HG03439 (cell line): ENCODE data around the gene SLC2A1.
A peak's percentile ranks its signal among the peaks of the same experiment; 100 is the strongest.

ENCODE experiments used
- ATAC-seq: cut with Tn5 transposase; IDR thresholded peaks from one replicate; pipeline ENCODE4 v1.9.1; 2021; ENCODE audit warnings: mild to moderate bottlenecking, moderate library complexity; ENCODE audit not compliant: unreplicated experiment

SLC2A1 gene

DNA sequence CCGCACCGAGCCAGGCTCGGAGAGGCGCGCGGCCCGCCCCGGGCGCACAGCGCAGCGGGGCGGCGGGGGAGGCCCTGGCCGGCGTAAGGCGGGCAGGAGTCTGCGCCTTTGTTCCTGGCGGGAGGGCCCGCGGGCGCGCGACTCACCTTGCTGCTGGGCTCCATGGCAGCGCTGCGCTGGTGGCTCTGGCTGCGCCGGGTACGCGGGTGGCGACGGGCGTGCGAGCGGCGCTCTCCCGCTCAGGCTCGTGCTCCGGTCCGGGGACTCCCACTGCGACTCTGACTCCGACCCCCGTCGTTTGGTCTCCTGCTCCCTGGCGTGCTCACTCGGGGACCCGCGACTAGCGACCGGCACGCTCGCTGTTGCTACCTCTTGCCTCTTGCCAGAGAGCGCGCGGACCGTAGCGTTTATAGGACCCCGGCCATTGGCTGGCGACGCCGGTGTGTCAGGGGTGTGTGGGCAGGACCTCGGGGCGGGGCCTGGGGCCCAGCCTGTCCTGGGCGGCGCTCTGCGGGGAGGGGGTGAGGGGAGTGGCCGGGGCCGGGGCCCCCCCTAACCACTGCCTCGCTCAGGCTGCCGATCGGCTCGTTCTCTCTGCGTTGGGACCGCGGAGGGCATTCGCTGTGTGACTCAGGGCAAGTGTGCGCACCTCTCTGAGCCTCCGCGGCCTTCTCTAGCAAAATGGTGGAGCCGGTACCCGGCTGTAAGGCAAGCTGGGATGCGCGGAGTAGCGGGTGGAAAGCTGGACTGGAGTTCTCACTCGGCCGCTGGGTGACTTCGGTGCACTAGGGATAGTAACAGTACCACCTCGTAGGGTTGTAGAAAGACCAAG, at the start of gene SLC2A1:
Gene SLC2A1 (minus strand): TSS at position 381 of the 832 bp plus-strand sequence. CDS start 217 bp downstream, at position 164.
- ATAC-seq = peak; percentile 79

DNA sequence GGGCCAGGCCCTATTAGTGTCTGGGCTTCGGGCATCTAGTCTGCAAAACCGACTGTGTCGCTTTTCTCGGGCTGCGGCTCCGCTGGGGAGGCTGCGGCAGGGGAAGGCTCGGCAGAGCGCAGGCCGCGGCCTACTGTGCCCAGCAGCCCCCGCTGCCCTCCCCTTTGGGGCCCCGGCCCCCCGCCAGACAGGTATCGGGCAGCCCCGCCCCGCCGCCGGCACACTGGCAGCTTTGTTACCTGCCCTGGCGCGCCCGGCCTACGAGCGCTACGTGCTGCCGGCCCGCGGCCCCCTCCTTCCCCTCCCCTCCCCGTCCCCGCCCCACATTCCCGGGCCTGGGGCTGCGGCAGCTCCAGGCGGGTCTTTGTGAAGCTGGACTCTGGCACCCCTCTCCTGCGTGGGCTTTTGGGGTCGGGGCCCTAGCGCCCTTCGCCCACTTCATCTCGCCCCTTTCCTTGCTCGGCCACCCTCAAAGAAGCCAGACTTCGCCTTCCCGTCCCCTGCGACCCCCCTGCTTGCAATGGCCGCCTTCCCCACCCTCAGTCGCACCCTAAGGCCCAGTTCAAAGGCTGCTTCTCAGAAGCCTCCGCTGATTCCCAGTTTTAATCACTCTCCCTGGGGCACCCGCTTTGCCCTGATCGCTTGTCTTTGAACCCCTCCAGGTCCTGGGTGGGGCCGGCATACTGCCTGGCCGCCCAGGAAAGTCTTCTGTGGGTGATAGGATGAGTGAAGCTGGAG, 48.9 kb upstream of the SLC2A1 start:
- no peak for ATAC-seq

DNA sequence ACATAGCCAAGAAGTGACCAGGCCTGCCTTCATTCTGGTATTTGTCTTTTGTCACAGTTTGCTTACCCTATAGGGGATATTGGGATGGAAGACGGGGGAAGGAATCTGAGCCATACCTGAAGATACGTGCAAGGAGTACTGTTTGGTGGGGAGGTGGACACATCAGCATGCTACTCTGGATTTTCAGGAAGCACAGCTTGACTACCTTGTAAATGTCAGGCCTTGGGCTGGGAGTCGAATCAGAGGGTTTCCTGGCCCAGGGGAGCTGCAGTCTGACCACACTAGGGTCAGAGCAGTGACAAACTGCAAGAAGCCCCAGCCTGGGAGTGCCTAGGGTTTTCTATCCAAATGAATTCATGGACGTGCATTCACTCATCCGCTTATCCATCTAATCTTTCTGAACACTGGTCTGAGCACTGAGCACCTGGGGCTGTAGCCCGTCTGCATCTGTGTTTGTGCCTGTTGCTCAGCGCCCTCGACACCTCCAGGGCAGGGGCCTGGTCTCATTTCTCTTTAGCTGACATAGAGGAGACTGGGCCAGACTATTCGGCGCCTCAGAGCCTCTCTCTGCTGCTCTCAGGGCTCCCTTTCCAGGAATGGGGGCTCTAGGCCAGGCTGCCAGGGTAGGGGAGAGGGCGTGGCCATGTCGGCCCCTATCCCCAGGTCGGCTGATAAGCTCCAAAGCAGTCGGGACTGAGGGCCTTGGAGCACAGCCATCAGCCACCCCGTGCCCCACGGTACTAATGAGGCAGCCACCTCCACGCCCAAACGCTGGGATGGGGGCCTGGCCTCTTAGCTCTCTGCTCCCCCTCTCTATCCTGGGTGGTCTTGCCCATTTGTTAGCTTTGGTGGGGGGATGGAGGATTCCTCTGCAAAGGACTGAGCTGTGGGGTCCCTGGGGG, 47.0 kb upstream of the SLC2A1 start:
- no peak for ATAC-seq

DNA sequence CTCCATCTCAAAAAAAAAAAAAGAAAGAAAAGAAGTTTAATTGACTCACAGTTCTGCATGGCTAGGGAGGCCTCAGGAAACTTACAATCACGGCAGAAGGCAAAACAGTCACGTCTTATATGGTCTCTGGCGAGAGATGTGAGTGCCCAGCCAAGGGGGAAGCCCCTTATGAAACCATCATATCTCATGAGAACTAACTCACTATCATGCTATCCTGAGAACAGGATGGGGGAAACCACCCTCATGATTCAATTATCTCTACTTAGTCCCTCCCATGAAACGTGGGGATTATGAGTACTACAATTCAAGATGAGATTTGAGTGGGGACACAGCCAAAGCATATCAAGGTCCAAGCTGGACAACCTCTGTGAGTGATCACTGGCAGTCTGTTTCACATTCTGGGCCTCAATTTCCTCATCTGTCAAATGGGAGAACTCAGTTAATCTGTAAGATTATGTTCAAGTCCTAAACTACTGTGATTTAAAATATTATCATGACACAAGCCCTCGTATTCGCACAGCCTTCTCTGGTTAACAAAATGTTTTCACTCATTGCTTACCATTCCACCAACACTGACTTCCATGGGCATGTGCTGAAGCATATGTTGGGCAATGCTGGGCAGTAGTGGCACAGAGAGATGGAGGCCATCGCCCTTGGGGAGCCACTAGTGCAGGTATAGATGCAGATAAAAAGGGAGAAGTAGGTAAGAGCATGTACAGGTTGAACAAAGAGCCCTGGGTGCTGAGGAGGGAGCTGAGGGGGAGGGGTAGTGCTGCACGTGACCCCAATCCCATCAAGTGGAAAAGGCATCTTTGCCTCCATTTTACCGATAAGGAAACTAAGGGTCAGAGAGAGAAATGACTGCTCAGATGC, 46.2 kb upstream of the SLC2A1 start:
- no peak for ATAC-seq

DNA sequence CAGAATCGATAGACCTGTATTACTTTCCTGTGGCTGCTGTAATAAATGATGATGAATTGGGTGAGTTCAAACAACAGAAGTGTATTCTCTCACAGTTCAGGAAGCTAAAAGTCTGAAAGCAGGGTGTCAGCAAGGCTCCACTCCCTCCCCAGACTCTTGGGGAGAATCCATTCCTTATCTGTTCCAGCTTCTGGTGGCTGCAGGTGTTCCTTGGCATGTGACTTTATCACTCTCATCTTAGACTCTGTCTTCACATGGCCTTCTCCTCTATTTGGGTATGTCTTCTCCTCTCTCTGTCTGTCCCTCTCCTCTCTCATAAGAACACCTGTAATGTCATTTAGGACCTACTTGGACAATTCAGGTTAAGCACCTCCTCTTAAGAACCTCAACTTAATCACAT, 44.1 kb upstream of the SLC2A1 start:
- ATAC-seq = no peak

DNA sequence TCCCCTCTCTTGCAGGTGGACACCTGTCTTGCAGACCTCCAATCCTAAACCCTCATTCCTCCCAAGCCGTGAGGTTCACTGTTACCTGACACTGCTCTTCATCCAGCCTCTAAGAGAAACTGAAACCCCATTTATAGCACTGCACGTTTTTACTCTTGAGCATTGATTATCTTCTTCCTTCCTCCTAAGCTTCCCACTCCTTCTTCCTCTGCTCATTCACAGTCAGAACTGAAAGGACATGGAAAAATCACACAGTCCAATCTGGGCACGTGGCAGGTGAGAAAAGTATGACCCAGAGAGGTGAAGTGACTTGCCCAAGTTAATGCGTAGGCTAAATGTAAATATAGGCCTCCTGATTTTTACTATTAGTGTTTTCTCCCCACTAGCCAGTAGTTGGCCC, 43.4 kb upstream of the SLC2A1 start:
- ATAC-seq = no peak

DNA sequence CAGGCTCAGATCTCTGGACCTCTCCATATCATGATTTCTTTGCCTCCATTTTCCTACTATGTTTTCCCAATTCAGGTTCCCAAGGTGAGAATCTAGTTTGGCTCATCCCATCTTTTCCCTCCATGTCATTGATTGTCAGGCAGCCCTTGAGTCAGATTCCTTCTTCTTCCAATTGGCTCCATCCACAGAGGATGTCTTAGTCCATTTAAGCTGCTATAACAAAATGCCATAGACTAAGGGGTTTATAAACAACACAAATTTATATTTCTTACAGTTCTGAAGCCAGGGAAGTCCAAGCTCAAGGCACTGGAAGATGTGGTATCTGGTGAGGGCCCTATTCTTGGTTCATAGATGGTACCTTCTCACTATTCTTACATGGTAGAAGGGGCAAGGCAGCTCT, 42.8 kb upstream of the SLC2A1 start:
- ATAC-seq = no peak

DNA sequence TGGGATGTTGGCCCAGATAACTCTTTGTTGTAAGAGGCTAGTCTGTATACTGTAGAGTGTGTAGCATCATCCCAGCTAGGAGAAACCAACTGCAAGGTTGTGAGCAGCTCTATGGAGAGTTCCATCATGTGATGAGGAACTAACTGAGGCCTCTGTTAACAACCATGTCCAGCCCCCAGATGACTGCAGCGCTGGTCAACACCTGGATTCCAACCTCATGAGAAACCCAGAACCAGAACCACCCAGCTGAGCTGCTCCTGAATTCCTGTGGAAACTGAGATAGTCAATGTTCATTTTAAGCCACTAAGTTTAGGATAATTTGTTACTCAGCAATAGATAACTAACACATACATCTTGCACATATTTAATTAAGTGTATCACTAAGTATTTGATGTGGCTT, 41.6 kb upstream of the SLC2A1 start:
- ATAC-seq = no peak

DNA sequence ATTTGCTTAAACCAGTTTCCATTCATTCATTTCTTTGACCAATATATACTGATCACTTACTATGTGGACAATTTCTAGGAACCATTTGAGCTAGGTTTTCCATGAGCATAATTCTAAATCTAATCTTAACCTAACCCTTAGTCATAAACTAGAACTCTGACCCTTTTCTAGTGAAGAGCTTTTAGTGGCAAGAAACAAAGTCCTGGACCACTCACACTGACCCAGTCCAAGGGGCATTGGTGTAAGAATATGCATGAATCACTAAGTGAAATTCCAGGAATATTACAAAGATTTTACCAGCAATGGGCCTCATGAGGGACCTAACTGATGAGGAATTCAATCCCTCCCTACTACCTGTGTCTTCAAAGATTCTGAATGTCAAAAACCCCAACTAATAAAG, 40.6 kb upstream of the SLC2A1 start:
- no peak for ATAC-seq

DNA sequence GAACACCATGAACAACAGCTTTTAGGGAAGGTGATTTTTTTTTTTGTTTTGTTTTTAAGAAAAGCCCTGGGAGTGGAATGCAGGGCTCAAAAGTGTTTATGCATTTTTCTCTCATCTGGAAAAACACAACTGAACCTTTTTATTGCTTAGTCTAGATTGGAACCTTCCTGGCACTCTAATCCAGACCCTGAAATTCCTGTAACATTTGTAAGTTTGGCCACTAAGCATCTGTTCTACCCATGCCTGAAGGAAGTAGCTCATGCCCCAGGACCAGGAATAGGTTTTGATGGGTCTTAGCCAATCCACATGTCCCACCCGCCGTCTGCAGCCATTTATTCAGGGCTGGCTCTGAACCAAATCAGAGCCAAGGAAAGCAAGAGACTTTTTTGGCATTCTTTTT, 39.7 kb upstream of the SLC2A1 start:
- no peak for ATAC-seq

DNA sequence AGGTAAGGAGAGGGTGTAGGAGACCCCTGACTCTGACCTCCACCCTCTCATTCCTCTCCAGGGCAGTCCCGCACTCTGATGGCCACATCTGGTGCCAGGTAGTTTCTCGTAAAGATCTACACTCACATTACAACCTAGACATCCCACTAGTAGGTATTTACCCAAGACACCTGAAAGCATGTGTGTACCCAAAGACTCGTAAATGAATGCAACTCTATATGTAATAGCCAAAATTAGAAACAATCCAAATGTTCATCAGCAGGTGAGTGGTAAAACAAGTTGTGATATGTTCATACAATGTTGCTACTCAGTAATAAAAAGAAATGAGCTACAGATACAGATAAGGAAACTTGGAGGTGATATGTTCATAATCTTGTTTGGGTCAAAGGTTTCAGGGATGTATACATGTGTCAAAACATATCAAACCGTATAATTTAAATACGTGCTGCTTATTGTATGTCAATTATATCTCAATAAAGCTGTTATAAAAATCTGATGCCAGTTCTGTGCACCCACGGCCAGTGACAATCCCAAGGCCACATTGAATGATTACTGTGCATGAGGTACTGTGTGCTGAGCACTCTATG, 37.8 kb upstream of the SLC2A1 start:
- no peak for ATAC-seq

DNA sequence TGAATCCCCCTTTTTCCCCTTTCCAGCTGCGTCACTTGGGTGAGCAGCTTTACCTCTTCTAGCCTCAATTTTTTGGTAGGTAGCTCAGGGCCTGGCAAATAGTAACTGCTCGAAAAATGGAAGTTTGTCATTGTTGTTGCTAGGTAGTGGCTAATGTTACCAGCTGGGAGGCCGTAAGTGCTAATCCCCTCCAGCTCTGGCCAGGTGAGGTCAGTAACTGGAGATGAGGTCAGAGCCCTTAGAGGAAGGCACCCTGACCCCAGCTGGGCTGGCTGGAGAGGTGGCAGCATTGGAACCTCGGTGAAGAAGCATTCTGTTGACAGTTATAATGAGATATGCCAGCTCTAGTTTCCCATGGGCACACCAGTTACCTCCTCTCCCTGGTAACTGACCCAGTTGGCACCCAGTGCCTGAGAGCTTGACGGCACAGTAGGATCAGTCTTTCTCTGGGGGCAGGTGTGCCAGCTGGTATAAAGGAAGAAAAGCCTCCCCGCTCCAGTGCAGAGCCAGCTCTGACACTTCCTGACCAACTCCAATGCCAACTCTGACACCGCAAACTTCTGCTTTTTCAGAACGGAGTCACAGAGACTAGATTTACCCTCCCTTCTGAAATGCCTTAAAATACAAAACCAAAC, 35.0 kb upstream of the SLC2A1 start:
- no peak for ATAC-seq

DNA sequence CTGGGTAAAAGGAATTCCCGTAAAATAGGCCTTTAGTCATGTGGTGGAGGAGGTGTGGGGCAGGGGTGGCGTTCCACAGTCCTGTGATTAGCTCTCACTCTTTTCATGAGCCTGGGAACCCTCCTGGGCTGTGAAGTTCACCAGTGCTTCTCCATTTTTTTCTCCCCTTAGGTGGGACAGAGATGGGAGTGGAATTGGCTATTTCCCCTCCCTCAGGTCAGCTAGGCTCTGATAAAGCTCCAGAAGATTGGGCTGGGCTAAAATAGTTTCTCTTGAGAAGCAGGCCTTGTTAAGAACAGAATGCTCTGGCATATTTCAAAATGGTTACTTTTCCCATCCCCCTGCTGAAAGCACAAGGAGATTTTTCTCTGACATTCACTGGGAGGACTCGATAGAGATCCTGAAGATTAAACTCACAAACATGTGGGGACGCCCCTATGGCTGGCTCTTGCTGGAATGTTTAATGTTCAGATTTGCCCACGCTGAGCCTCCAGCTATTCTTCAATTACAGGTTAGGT, 33.4 kb upstream of the SLC2A1 start:
- ATAC-seq = no peak

DNA sequence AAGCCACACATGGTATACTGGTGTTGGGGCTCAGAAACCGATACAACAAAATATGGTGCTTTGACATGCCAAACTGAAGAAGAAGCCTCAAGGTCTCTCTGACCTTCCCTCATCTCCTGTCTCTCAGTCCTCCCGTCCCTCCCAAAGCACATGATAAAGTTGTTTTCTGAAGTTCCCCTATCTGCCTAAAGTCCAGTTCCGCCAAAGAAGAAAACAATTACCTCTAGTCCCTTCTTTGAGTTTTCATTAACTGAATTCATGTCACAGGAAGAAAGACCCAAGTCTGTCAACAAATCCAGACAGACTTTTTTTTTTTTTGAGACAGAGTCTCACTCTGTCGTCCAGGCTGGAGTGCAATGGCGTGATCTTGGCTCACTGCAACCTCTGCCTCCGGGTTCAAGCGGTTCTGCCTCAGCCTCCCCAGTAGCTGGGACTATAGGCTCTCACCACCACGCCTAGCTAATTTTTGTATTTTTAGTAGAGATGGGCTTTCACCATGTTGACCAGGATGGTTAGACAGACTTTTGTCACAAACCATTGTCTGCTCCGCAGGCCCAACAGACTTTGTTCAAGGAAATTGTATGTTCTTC, 32.2 kb upstream of the SLC2A1 start:
- no peak for ATAC-seq

DNA sequence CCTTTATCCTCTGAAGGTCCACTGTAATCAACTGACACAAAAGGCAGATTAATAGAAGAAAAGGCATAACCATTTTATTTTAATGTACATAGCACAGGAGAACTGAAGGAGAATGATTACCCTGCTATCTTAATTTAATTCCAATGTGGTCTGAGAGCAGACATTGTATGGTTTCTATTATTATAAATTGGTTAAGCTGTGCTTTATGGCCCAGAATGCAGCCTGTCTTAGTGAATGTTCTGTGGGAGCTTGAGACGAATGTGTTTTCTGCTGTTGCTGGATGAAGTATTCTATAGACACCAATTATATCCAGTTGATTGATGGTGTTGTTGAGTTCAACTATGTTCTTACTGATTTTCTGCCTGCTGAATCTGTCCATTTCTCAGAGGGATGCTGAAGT, 25.0 kb upstream of the SLC2A1 start:
- ATAC-seq = no peak

DNA sequence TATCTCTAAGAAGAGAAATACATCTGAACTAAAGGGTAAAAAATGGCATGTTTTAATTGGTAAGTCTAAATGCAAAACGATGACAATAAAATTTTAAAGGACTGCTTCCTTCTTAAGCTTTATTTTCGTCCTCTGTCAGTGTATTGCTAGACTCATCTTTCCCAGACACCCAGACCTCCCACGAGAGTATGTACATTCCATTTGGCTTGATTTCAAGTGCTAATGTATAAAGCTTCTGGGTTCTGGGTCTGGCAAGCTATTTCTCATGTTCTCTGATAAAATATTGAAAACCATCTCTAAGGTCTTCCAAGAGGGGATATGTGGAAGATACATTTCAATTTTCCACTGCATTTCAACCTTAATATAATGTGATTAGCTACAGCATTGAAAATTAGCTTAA, 24.6 kb upstream of the SLC2A1 start:
- no peak for ATAC-seq

DNA sequence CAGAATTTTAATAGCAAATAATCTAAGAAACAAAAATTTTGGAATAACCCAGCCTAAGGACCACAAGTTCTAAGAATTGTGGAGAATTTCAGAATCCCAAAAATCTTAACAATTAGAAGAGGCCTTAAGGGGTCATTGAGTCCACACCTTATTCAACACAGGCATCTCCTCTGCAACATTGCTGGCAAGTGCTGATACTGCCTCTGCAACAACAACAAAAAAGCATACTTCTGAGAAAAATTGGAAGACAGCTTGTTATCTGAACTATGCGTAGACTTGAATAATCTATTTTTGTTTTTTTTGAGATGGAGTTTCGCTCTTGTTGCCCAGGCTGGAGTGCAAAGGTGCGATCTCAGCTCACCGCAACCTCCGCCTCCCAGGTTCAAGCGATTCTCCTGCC, 24.0 kb upstream of the SLC2A1 start:
- ATAC-seq = no peak

DNA sequence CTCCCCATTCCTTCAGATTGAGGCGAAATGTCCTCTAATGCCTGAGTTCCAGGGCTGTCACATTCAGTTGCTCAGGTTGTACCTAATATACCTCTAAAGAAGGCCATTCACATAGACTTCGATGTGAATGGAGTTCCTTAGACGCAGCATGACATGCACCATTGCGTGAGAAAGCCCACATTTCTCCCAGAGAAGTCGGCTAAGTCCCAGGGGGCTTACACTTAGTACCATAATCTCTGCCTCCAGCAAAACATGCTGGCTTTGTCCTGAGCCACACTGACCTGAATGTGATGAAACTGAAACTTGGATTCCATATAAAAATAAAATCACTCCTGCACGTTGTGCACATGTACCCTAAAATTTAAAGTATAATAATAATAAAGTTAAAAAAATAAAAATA, 23.2 kb upstream of the SLC2A1 start:
- no peak for ATAC-seq

DNA sequence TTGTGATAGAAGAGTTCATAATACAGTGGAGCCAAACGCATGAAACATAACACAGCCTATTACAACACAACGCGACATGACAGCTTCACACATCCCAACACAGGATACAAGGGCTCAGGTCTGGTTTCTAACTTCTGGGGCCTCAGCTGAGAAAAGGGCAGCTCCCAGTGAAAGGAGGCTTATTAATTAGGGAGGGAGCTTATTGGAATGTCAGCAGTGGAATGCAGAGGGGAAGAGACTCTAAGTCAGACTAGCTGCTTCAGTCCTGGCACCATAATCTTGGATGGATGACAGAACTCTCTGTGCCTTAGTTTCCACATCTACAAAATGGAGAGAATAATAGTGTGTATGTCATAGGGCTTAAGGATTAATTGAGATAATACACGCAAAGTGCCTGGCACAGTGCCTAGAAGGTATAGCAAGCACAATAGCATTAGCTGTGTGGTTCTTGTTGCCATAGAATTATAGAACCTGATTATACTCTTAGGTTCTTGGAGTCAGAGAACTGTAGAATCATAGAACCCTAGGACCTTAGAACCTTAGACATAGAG, 22.7 kb upstream of the SLC2A1 start:
- no peak for ATAC-seq
